Spleen (tissue), 11 donors: ENCODE data around the gene ANO2. TPM values are rescaled to one million over a fixed set of nuclear protein-coding genes. Genes with fewer than 3 reads are reported as not detected.

Experiments
- DNase-seq: peaks from one replicate; pipeline ENCODE4 v3.0.0-alpha.2; 2020
- H3K27ac ChIP-seq, 8 donors: fragments of 200-600 bp; sonication (generic) in 7 of 8; 1 replicate in 4 of 8; 2 replicates in 4 of 8; pipeline versions ENCODE4 v1.5.0 to v1.8.0; 2016 to 2021; ENCODE audit warnings: inconsistent platforms in 4 of 8, mild to moderate bottlenecking in 4 of 8, moderate library complexity in 1 of 8
- H3K27me3 ChIP-seq, 7 donors: fragments of 200-600 bp; sonication (generic) in 6 of 7; replicated peaks in 1 of 7; 1 replicate in 4 of 7; 2 replicates in 3 of 7; pipeline versions ENCODE4 v1.5.0 to v1.8.0; 2016 to 2021; ENCODE audit warnings: inconsistent platforms in 3 of 7, mild to moderate bottlenecking in 1 of 7
- H3K36me3 ChIP-seq, 6 donors: fragments of 200-600 bp; sonication (generic) in 5 of 6; 1 replicate in 4 of 6; 2 replicates in 2 of 6; pipeline versions ENCODE4 v1.5.0 to v1.8.0; 2016 to 2021; ENCODE audit warnings: inconsistent platforms in 2 of 6
- H3K4me1 ChIP-seq, 6 donors: fragments of 200-600 bp; sonication (generic) in 5 of 6; 1 replicate in 3 of 6; 2 replicates in 3 of 6; pipeline versions ENCODE4 v1.5.0 to v1.8.0; 2016 to 2021; ENCODE audit warnings: inconsistent platforms in 3 of 6
- H3K4me3 ChIP-seq, 8 donors: fragments of 200-600 bp; sonication (generic) in 7 of 8; 1 replicate in 4 of 8; 2 replicates in 4 of 8; pipeline versions ENCODE4 v1.5.0 to v1.8.0; 2016 to 2021; ENCODE audit warnings: inconsistent platforms in 4 of 8, mild to moderate bottlenecking in 4 of 8, moderate library complexity in 2 of 8
- H3K9me3 ChIP-seq, 8 donors: fragments of 200-600 bp; sonication (generic) in 7 of 8; 1 replicate in 4 of 8; 2 replicates in 4 of 8; pipeline versions ENCODE4 v1.5.0 to v1.8.0; 2016 to 2021; ENCODE audit warnings: inconsistent platforms in 4 of 8
- CTCF ChIP-seq, 11 experiments: fragments of 200-600 bp in 7 of 11; fragments of 450-650 bp in 4 of 11; sonication (generic) in 4 of 11; IDR thresholded peaks in 8 of 11; conservative IDR thresholded peaks in 3 of 11; 1 replicate in 7 of 11; 2 replicates in 4 of 11; pipeline versions ENCODE4 v1.4.0 to v1.8.0; 2016 to 2021; ENCODE audit warnings: antibody characterized with exemption in 11 of 11, inconsistent platforms in 4 of 11, mild to moderate bottlenecking in 1 of 11
- POLR2A ChIP-seq, 3 donors: fragments of 450-650 bp; IDR thresholded peaks; one replicate each; pipeline ENCODE4 v1.5.1; 2017; ENCODE audit warnings: antibody characterized with exemption in 3 of 3, mild to moderate bottlenecking in 1 of 3
- POLR2AphosphoS5 ChIP-seq, 3 donors: sonication (generic); formaldehyde crosslinking; IDR thresholded peaks; one replicate each; pipeline ENCODE4 v1.5.1; 2017; ENCODE audit warnings: antibody characterized with exemption in 3 of 3
- WGBS, 5 donors: extraction: QIAGEN DNeasy Blood & Tissue Kit in 3 of 5; methylation state at CpG; one replicate each; pipeline versions ENCODE4 v1.1.5 to v1.1.7; 2013 to 2018; 5-methylcytosine and 5-hydroxymethylcytosine counted together
- intact Hi-C: fragments of 100-400 bp; cut with DNase I; formaldehyde crosslinking; loops from one replicate; pipeline ENCODE4 v1.15.0; 2023; ENCODE audit warnings: low total_unique reads
- polyA plus RNA-seq, 3 donors: library from polyadenylated mRNA; stranded (reverse); fragments of 200-250 nt; gene quantifications; one replicate each; pipeline ENCODE4 v1.2.1, GENCODE V29; 2013
- total RNA-seq, 7 donors: library from RNA; depleted of rRNA in 3 of 7; stranded (reverse); fragments of >200 nt in 3 of 7; fragmentation: NEBNext Ultra II Directional in 4 of 7; extraction: Animal tissue kit (Norgen Biotek cat#: 25700) in 4 of 7; gene quantifications; one replicate each; pipeline versions ENCODE4 v1.1.0 to v1.2.1, GENCODE V29; 2016 to 2021
- donor health status: healthy with polysubstance abuse.
- donor health status: DM: no; HTN: no; CAD: no; lungs with moderate emphysema.
- donor health status: DM: no; HTN: no; CAD: no.
- donor health status: Bipolar disorder and iron deficiency.
- donor health status: healthy.
- donor health status: DM: no; HTN: no; CAD: no.
- donor health status: DM: yes; HTN: yes; CAD: no.

The ANO2 gene
- total and polyA plus RNA-seq, 10 donors: 1.1 to 35.1 (median 14.2) TPM

- TF ChIP-seq POLR2AphosphoS5 (IDR thresholded peaks at IDR 0.05): no peak
- no peak for TF ChIP-seq POLR2A (IDR thresholded peaks at IDR 0.05)
- no peak for TF ChIP-seq CTCF (IDR thresholded peaks at IDR 0.05 in 8 of 11, conservative IDR thresholded peaks at IDR 0.05 in 3 of 11)
- Histone ChIP-seq H3K27me3 (peaks cover 0 to 19% (median 0%) of the 10 kb centered on the region in 7 donors), H3K27ac (no peak overlapping the region), H3K36me3 (no peaks in the 10 kb centered on the region), H3K4me3 (no peak overlapping the region), H3K4me1 (no peaks in the 10 kb centered on the region), H3K9me3 (no peaks in the 10 kb centered on the region)
- intact Hi-C loops: no loop called here
- 64 to 92% (median 77%) methylated on average over 3 of the region's 3 CpGs for WGBS, 5 donors
- DNase-seq: no peak
Observed at GRCh38 chr12:5912011-5912410, 33.0 kb downstream of the ANO2 start.

- TF ChIP-seq CTCF (IDR thresholded peaks at IDR 0.05 in 8 of 11, conservative IDR thresholded peaks at IDR 0.05 in 3 of 11) (no peak), POLR2A (IDR thresholded peaks at IDR 0.05) (no peak), POLR2AphosphoS5 (IDR thresholded peaks at IDR 0.05) (no peak)
- peaks cover 0 to 19% (median 0%) of the 10 kb centered on the region in 7 donors for H3K27me3 ChIP-seq
- H3K4me1 ChIP-seq: no peaks in the 10 kb centered on the region
- intact Hi-C loops: no loop called here
- DNase-seq: no peak
- H3K36me3 ChIP-seq: no peaks in the 10 kb centered on the region
- no peak overlapping the region for H3K4me3 ChIP-seq
- H3K9me3 ChIP-seq: no peaks in the 10 kb centered on the region
- no peak overlapping the region for H3K27ac ChIP-seq
- WGBS, 5 donors: 73 to 81% (median 76%) methylated on average over 7 of the region's 7 CpGs
Observed at GRCh38 chr12:5910790-5911548, 34.1 kb downstream of the ANO2 start.

GRCh38 chr12:5909560-5909959 is 35.5 kb downstream of the ANO2 start:
- H3K9me3 ChIP-seq: no peaks in the 10 kb centered on the region
- no peak for DNase-seq
- TF ChIP-seq CTCF (IDR thresholded peaks at IDR 0.05 in 8 of 11, conservative IDR thresholded peaks at IDR 0.05 in 3 of 11) (no peak), POLR2AphosphoS5 (IDR thresholded peaks at IDR 0.05) (no peak), POLR2A (IDR thresholded peaks at IDR 0.05) (no peak)
- H3K4me3 ChIP-seq: no peak overlapping the region
- WGBS, 5 donors: 83 to 93% (median 89%) methylated on average over 5 of the region's 5 CpGs
- no peaks in the 10 kb centered on the region for H3K4me1 ChIP-seq
- H3K27ac ChIP-seq: no peak overlapping the region
- H3K27me3 ChIP-seq: peaks cover 0 to 19% (median 0%) of the 10 kb centered on the region in 7 donors
- no peaks in the 10 kb centered on the region for H3K36me3 ChIP-seq
- intact Hi-C loops: no loop called here

- intact Hi-C loops: no loop called here
- Histone ChIP-seq H3K4me3 (no peak overlapping the region), H3K27ac (no peak overlapping the region), H3K9me3 (no peaks in the 10 kb centered on the region), H3K36me3 (no peaks in the 10 kb centered on the region), H3K4me1 (no peaks in the 10 kb centered on the region), H3K27me3 (peaks cover 0 to 23% (median 0%) of the 10 kb centered on the region in 7 donors)
- 78 to 85% (median 80%) methylated on average over 7 of the region's 7 CpGs for WGBS, 5 donors
- DNase-seq: no peak
- TF ChIP-seq CTCF (IDR thresholded peaks at IDR 0.05 in 8 of 11, conservative IDR thresholded peaks at IDR 0.05 in 3 of 11) (no peak), POLR2A (IDR thresholded peaks at IDR 0.05) (no peak)
Observed at GRCh38 chr12:5908251-5908650, 36.8 kb downstream of the ANO2 start.
